HepG2 (cell line): ENCODE measurements around the gene OSBPL2. TPM values are rescaled to one million over a fixed set of nuclear protein-coding genes. Genes with fewer than 3 reads are reported as not detected.

Experiments
- BRCA1 ChIP-seq: sonication (generic); formaldehyde crosslinking; IDR thresholded peaks from 2 replicates; pipeline ENCODE4 v1.4.0; 2020; ENCODE audit warnings: missing genetic modification reagents
- CC2D1A ChIP-seq: sonication (generic); formaldehyde crosslinking; IDR thresholded peaks from 2 replicates; pipeline ENCODE4 v1.8.1; 2023; ENCODE audit warnings: mild to moderate bottlenecking, missing genetic modification reagents
- CCDC6 ChIP-seq: sonication (generic); formaldehyde crosslinking; IDR thresholded peaks from 2 replicates; pipeline ENCODE4 v1.8.1; 2022; ENCODE audit warnings: mild to moderate bottlenecking, missing genetic modification reagents, moderate library complexity
- EZH2 ChIP-seq: conservative IDR thresholded peaks from 2 replicates; pipeline ENCODE4 v1.6.1; 2012; ENCODE audit warnings: mild to moderate bottlenecking, low read depth, low read length, moderate library complexity
- KLF16 ChIP-seq, 2 experiments: sonication (generic) in 1 of 2; formaldehyde crosslinking in 1 of 2; IDR thresholded peaks; 2 replicates each; pipeline versions ENCODE4 v1.6.1 to v1.8.0; 2016 to 2023; ENCODE audit warnings: missing genetic modification reagents in 2 of 2, missing compliant biosample characterization in 1 of 2
- MAFF ChIP-seq: IDR thresholded peaks from 2 replicates; pipeline ENCODE4 v1.6.1; 2011; ENCODE audit warnings: low read depth, low read length, improper control_type of control experiment
- MAFG ChIP-seq: sonication (generic); formaldehyde crosslinking; IDR thresholded peaks from 2 replicates; pipeline ENCODE4 v1.5.1; 2020; ENCODE audit warnings: mild to moderate bottlenecking, missing genetic modification reagents
- NFE2L1 ChIP-seq: sonication (generic); formaldehyde crosslinking; IDR thresholded peaks from 2 replicates; pipeline ENCODE4 v1.4.0; 2020; ENCODE audit warnings: missing genetic modification reagents, mild to moderate bottlenecking, borderline replicate concordance
- NFKBIZ ChIP-seq: IDR thresholded peaks from 2 replicates; pipeline ENCODE4 v1.6.1; 2018; ENCODE audit warnings: missing genetic modification reagents, missing compliant biosample characterization
- PHF5A ChIP-seq: IDR thresholded peaks from one replicate; pipeline ENCODE4 v1.6.1; 2018; ENCODE audit warnings: low read depth, missing genetic modification reagents; ENCODE audit not compliant: unreplicated experiment
- RFXAP ChIP-seq: sonication (generic); formaldehyde crosslinking; IDR thresholded peaks from 2 replicates; pipeline ENCODE4 v1.4.0; 2020; ENCODE audit warnings: missing genetic modification reagents, borderline replicate concordance
- SKI ChIP-seq: fragments of 450-650 bp; IDR thresholded peaks from one replicate; pipeline ENCODE4 v1.6.1; 2018; ENCODE audit warnings: mild to moderate bottlenecking; ENCODE audit not compliant: partially characterized antibody
- SOX5 ChIP-seq: IDR thresholded peaks from 2 replicates; pipeline ENCODE4 v1.6.1; 2016; ENCODE audit warnings: borderline replicate concordance
- TEAD2 ChIP-seq: sonication (generic); formaldehyde crosslinking; IDR thresholded peaks from 2 replicates; pipeline ENCODE4 v1.9.0; 2021; ENCODE audit warnings: missing genetic modification reagents
- WIZ ChIP-seq: sonication (generic); formaldehyde crosslinking; IDR thresholded peaks from 2 replicates; pipeline ENCODE4 v1.5.1; 2020; ENCODE audit warnings: mild to moderate bottlenecking, missing genetic modification reagents
- YEATS4 ChIP-seq: sonication (generic); formaldehyde crosslinking; IDR thresholded peaks from 2 replicates; pipeline ENCODE4 v1.4.0; 2020; ENCODE audit warnings: missing genetic modification reagents, borderline replicate concordance
- ZFP90 ChIP-seq: sonication (generic); formaldehyde crosslinking; IDR thresholded peaks from 2 replicates; pipeline ENCODE4 v1.8.0; 2022; ENCODE audit warnings: missing genetic modification reagents, mild to moderate bottlenecking, inconsistent platforms, borderline replicate concordance
- ZNF124 ChIP-seq: sonication (generic); formaldehyde crosslinking; IDR thresholded peaks from 2 replicates; pipeline ENCODE4 v1.4.0; 2020; ENCODE audit warnings: missing genetic modification reagents
- ZNF138 ChIP-seq: sonication (generic); formaldehyde crosslinking; IDR thresholded peaks from 2 replicates; pipeline ENCODE4 v1.5.0; 2020; ENCODE audit warnings: mild to moderate bottlenecking, low read depth, missing genetic modification reagents
- ZNF143 ChIP-seq: sonication (generic); formaldehyde crosslinking; IDR thresholded peaks from 2 replicates; pipeline ENCODE4 v1.4.0; 2020; ENCODE audit warnings: missing genetic modification reagents
- ZNF383 ChIP-seq: sonication (generic); formaldehyde crosslinking; IDR thresholded peaks from 2 replicates; pipeline ENCODE4 v1.4.0; 2020; ENCODE audit warnings: missing genetic modification reagents, mild to moderate bottlenecking, borderline replicate concordance
- ZNF674 ChIP-seq: sonication (generic); formaldehyde crosslinking; IDR thresholded peaks from 2 replicates; pipeline ENCODE4 v1.5.0; 2020; ENCODE audit warnings: low read depth, mild to moderate bottlenecking, missing genetic modification reagents
- polyA plus RNA-seq, 8 experiments: library from polyadenylated mRNA; depleted of rRNA in 3 of 8; stranded (reverse) in 7 of 8; unstranded in 1 of 8; fragments of >200 nt; fragmentation: Illumina TruSeq in 4 of 8; extraction: Trizol in 4 of 8; gene quantifications; 2 replicates each; pipeline versions ENCODE4 v1.2.1 to v1.2.3, GENCODE V29; 2011 to 2016; ENCODE audit warnings: low read depth in 4 of 8, missing spikeins in 1 of 8, mixed read lengths in 1 of 8; ENCODE audit not compliant: insufficient read depth in 1 of 8
- total RNA-seq, 5 experiments: library from RNA; depleted of rRNA; stranded (reverse); fragments of >200 nt; fragmentation: Illumina TruSeq; extraction: Trizol; gene quantifications; 2 replicates each; pipeline ENCODE4 v1.2.3, GENCODE V29; 2016; ENCODE audit warnings: low read depth in 1 of 5
- TF ChIP-seq, protein P1 (sequence below): sonication (generic); formaldehyde crosslinking; IDR thresholded peaks from 2 replicates; pipeline ENCODE4 v1.8.1; 2023; ENCODE audit warnings: mild to moderate bottlenecking, missing genetic modification reagents, borderline replicate concordance
- TF ChIP-seq, protein P2 (sequence below): IDR thresholded peaks from 2 replicates; pipeline ENCODE4 v1.6.1; 2016
- TF ChIP-seq, protein P3 (sequence below): sonication (generic); formaldehyde crosslinking; conservative IDR thresholded peaks from 2 replicates; pipeline ENCODE4 v1.8.0; 2022; ENCODE audit warnings: mild to moderate bottlenecking, moderate library complexity, missing genetic modification reagents
- TF ChIP-seq, protein P4 (sequence below): sonication (generic); formaldehyde crosslinking; IDR thresholded peaks from 2 replicates; pipeline ENCODE4 v1.4.0; 2020; ENCODE audit warnings: missing genetic modification reagents, borderline replicate concordance
- TF ChIP-seq, protein P5 (sequence below): sonication (generic); formaldehyde crosslinking; IDR thresholded peaks from 2 replicates; pipeline ENCODE4 v1.8.1; 2023; ENCODE audit warnings: missing genetic modification reagents, mild to moderate bottlenecking, borderline replicate concordance

The OSBPL2 gene
- total and polyA plus RNA-seq, 2 of the 13 experiments (the other 11 are each of a cell fraction or from before 2014, with no cell fraction given) = 18.5 to 37.4 TPM

DNA sequence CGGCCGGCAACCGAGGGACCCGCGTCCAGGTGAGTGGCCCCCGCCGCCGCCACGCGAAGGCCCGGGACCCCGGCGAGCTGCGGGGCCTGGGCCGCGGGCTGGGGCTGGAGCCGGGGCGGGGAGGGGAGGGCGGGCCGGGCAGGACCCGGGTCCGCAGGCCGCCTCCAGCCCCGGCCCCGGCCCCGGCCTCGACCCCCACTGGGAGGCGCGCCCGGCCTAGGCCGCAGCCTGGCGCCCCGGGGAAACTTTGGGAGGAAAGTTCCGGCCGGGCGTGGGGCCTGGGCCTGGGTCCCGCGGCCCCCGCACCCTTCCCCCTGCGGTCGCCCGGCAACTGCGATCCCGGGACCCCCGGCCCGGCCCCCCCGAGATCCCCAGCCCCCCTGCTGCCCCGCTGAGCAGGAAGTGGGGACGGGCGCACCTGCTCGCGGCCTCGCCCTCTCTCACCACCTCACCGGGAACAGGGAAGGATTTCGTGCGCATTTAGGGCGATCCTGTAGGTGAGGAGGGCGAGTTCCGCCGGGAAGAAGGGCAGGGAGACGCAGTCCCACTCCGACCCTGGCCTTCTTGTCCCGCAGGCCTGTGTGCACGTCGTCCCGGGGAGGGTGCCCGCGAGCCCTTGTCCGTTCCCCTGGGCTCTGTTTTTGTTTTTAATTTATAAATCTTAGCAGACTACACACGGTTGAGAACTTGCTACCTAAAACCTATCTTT lies 402 bp downstream of the OSBPL2 start (continued):
- no peak for TF ChIP-seq TEAD2
- TF ChIP-seq, protein P1, sequence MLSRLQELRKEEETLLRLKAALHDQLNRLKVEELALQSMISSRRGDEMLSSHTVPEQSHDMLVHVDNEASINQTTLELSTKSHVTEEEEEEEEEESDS (CRISPR knock-in tag) = no peak
- TF ChIP-seq YEATS4 (CRISPR knock-in tag) = peak; percentile 42; the same call in 1 of the 2 replicates
- TF ChIP-seq SOX5 (CRISPR knock-in tag) = no peak
- 0 out of 2 replicates have a peak, but pooled peaks have one; percentile 34 for TF ChIP-seq ZNF674 (CRISPR knock-in tag)
- TF ChIP-seq MAFF = no peak
- no peak for TF ChIP-seq RFXAP (CRISPR knock-in tag)
- no peak for TF ChIP-seq CCDC6
- TF ChIP-seq, protein P2, sequence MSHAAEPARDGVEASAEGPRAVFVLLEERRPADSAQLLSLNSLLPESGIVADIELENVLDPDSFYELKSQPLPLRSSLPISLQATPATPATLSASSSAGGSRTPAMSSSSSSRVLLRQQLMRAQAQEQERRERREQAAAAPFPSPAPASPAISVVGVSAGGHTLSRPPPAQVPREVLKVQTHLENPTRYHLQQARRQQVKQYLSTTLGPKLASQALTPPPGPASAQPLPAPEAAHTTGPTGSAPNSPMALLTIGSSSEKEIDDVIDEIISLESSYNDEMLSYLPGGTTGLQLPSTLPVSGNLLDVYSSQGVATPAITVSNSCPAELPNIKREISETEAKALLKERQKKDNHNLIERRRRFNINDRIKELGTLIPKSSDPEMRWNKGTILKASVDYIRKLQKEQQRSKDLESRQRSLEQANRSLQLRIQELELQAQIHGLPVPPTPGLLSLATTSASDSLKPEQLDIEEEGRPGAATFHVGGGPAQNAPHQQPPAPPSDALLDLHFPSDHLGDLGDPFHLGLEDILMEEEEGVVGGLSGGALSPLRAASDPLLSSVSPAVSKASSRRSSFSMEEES (CRISPR knock-in tag) = no peak
- TF ChIP-seq, protein P3, sequence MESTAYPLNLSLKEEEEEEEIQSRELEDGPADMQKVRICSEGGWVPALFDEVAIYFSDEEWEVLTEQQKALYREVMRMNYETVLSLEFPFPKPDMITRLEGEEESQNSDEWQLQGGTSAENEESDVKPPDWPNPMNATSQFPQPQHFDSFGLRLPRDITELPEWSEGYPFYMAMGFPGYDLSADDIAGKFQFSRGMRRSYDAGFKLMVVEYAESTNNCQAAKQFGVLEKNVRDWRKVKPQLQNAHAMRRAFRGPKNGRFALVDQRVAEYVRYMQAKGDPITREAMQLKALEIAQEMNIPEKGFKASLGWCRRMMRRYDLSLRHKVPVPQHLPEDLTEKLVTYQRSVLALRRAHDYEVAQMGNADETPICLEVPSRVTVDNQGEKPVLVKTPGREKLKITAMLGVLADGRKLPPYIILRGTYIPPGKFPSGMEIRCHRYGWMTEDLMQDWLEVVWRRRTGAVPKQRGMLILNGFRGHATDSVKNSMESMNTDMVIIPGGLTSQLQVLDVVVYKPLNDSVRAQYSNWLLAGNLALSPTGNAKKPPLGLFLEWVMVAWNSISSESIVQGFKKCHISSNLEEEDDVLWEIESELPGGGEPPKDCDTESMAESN (CRISPR knock-in tag) = peak; percentile 39; the same call in 1 of the 2 replicates
- no peak for TF ChIP-seq BRCA1 (CRISPR knock-in tag)
- no peak for TF ChIP-seq ZNF143
- TF ChIP-seq ZNF124 = 0 out of 2 replicates have a peak, but pooled peaks have one; percentile 31
- TF ChIP-seq CC2D1A (CRISPR knock-in tag) = no peak
- TF ChIP-seq, protein P4, sequence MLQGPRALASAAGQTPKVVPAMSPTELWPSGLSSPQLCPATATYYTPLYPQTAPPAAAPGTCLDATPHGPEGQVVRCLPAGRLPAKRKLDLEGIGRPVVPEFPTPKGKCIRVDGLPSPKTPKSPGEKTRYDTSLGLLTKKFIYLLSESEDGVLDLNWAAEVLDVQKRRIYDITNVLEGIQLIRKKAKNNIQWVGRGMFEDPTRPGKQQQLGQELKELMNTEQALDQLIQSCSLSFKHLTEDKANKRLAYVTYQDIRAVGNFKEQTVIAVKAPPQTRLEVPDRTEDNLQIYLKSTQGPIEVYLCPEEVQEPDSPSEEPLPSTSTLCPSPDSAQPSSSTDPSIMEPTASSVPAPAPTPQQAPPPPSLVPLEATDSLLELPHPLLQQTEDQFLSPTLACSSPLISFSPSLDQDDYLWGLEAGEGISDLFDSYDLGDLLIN = no peak
- TF ChIP-seq SKI = no peak
- no peak; the same call in 1 of the 2 replicates for TF ChIP-seq ZNF138 (CRISPR knock-in tag)
- no peak for TF ChIP-seq KLF16 (CRISPR knock-in tag; IDR thresholded peaks at IDR 0.05)
- TF ChIP-seq ZNF383 = no peak
- no peak for TF ChIP-seq ZFP90
- TF ChIP-seq PHF5A = no peak
- TF ChIP-seq WIZ = no peak
- no peak for TF ChIP-seq EZH2
- TF ChIP-seq NFE2L1 (CRISPR knock-in tag) = no peak
- TF ChIP-seq NFKBIZ (CRISPR knock-in tag) = no peak
- no peak for TF ChIP-seq MAFG (CRISPR knock-in tag)
- TF ChIP-seq, protein P5, sequence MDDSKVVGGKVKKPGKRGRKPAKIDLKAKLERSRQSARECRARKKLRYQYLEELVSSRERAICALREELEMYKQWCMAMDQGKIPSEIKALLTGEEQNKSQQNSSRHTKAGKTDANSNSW (CRISPR knock-in tag) = no peak
